Neural progenitor cell (in vitro differentiated cells): ENCODE data around the gene PDILT. TPM values are rescaled to one million over a fixed set of nuclear protein-coding genes. Genes with fewer than 3 reads are reported as not detected.
"Not testable (repeated sequence)": the region's sequence is repeated elsewhere in the genome, so short reads cannot be mapped to it uniquely, and the experiment has no call there.

ENCODE experiments used
- DNase-seq: peaks from one replicate; pipeline ENCODE4 v3.0.0-alpha.2; 2016; ENCODE audit warnings: low spot score
- H2AFZ ChIP-seq: fragments of 200-600 bp; sonication (generic); replicated peaks from 2 replicates; pipeline ENCODE4 v1.6.1; 2016; ENCODE audit warnings: antibody characterized with exemption
- H3F3A ChIP-seq: fragments of 200-600 bp; sonication (generic); 2 replicates; pipeline ENCODE4 v1.6.1; 2016; ENCODE audit warnings: antibody characterized with exemption, low read depth
- H3K27ac ChIP-seq: fragments of 200-600 bp; sonication (generic); 2 replicates; pipeline ENCODE4 v1.5.1; 2016; ENCODE audit warnings: mild to moderate bottlenecking
- H3K27me3 ChIP-seq: fragments of 200-600 bp; sonication (generic); 2 replicates; pipeline ENCODE4 v1.6.1; 2016; ENCODE audit warnings: mild to moderate bottlenecking, moderate library complexity
- H3K36me3 ChIP-seq: fragments of 200-600 bp; sonication (generic); 2 replicates; pipeline ENCODE4 v1.5.1; 2016
- H3K4me1 ChIP-seq: fragments of 200-600 bp; sonication (generic); 2 replicates; pipeline ENCODE4 v1.6.1; 2016; ENCODE audit warnings: mixed run types
- H3K4me2 ChIP-seq: fragments of 200-600 bp; sonication (generic); 2 replicates; pipeline ENCODE4 v1.6.1; 2016
- H3K4me3 ChIP-seq: fragments of 200-600 bp; sonication (generic); 2 replicates; pipeline ENCODE4 v1.5.1; 2016
- H3K79me2 ChIP-seq: fragments of 200-600 bp; sonication (generic); 2 replicates; pipeline ENCODE4 v1.6.1; 2016; ENCODE audit warnings: low read depth
- H3K9ac ChIP-seq: fragments of 200-600 bp; sonication (generic); 2 replicates; pipeline ENCODE4 v1.6.1; 2016
- H3K9me3 ChIP-seq: fragments of 200-600 bp; sonication (generic); 2 replicates; pipeline ENCODE4 v1.5.1; 2016; ENCODE audit warnings: low read depth
- H4K20me1 ChIP-seq: fragments of 200-600 bp; sonication (generic); 2 replicates; pipeline ENCODE4 v1.6.1; 2016; ENCODE audit warnings: low read depth
- H3K27ac Mint-ChIP-seq: 3 replicates; pipeline ENCODE4 v1.8.0; 2021; ENCODE audit warnings: mixed read lengths
- H3K27me3 Mint-ChIP-seq: 2 replicates; pipeline ENCODE4 v1.8.0; 2022; ENCODE audit warnings: low read depth, mild to moderate bottlenecking, inconsistent platforms, moderate library complexity, mixed read lengths; ENCODE audit not compliant: insufficient read depth
- H3K36me3 Mint-ChIP-seq: 3 replicates; pipeline ENCODE4 v1.8.0; 2021; ENCODE audit warnings: mixed read lengths
- H3K4me1 Mint-ChIP-seq: 3 replicates; pipeline ENCODE4 v1.8.0; 2021; ENCODE audit warnings: mixed read lengths
- H3K4me3 Mint-ChIP-seq: 3 replicates; pipeline ENCODE4 v1.8.0; 2021; ENCODE audit warnings: mild to moderate bottlenecking, moderate library complexity, mixed read lengths
- H3K9me3 Mint-ChIP-seq: 3 replicates; pipeline ENCODE4 v1.8.0; 2020; ENCODE audit warnings: mixed read lengths
- EZH2 ChIP-seq: fragments of 200-600 bp; sonication (generic); IDR thresholded peaks from 2 replicates; pipeline ENCODE4 v1.6.1; 2017; ENCODE audit warnings: antibody characterized with exemption, mild to moderate bottlenecking, moderate library complexity
- EZH2phosphoT487 ChIP-seq: fragments of 200-600 bp; sonication (generic); IDR thresholded peaks from 2 replicates; pipeline ENCODE4 v1.6.1; 2017; ENCODE audit warnings: antibody characterized with exemption
- total RNA-seq: library from RNA; depleted of rRNA; stranded (reverse); fragments of >200 nt; gene quantifications from 2 replicates; pipeline ENCODE4 v1.2.3, GENCODE V29; 2015; ENCODE audit warnings: low replicate concordance
- TF ChIP-seq, protein P1 (sequence below): fragments of 200-600 bp; sonication (generic); IDR thresholded peaks from 2 replicates; pipeline ENCODE4 v1.5.1; 2017; ENCODE audit warnings: antibody characterized with exemption, mild to moderate bottlenecking

Gene PDILT
- total RNA-seq, 1 donor from 2014 or later, result not detected

DNA sequence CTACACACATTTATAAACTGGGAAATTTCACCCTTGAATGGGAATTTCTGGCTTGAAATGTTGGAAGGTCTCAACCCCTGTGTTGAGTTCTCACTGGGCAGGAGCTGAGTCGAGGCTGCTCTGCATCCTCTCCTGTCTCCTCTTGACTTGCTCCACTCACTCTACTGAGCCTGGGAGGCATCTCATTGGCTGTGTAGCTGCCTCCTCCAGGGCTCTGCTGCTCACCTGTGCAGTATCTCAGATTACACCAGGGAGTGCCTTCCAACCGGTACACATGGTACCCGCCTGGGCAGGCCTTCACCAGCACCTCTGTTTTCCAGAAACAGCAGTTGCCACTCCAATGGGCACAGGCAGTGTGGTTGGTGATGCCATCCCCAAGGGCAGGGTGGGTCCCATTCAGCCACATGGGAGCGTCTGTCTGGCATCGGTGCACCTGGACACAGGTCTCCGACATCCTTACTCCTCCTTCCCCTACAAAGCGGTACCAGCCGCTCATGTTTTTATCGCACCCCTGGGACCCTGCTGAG, 80.9 kb downstream of the PDILT start:
- H3K27ac ChIP-seq, result no peak overlapping the region
- no peaks in the 10 kb centered on the region for H3K36me3 Mint-ChIP-seq
- H3K9ac ChIP-seq, result no peak overlapping the region
- no peaks in the 10 kb centered on the region for H3K4me1 ChIP-seq
- H4K20me1 ChIP-seq, result no peaks in the 10 kb centered on the region
- no peak overlapping the region for H2AFZ ChIP-seq
- no peak for TF ChIP-seq EZH2phosphoT487
- TF ChIP-seq, protein P1, sequence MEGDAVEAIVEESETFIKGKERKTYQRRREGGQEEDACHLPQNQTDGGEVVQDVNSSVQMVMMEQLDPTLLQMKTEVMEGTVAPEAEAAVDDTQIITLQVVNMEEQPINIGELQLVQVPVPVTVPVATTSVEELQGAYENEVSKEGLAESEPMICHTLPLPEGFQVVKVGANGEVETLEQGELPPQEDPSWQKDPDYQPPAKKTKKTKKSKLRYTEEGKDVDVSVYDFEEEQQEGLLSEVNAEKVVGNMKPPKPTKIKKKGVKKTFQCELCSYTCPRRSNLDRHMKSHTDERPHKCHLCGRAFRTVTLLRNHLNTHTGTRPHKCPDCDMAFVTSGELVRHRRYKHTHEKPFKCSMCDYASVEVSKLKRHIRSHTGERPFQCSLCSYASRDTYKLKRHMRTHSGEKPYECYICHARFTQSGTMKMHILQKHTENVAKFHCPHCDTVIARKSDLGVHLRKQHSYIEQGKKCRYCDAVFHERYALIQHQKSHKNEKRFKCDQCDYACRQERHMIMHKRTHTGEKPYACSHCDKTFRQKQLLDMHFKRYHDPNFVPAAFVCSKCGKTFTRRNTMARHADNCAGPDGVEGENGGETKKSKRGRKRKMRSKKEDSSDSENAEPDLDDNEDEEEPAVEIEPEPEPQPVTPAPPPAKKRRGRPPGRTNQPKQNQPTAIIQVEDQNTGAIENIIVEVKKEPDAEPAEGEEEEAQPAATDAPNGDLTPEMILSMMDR, result no peak
- no peak overlapping the region for H3K4me2 ChIP-seq
- H3K27me3 ChIP-seq, result no peaks in the 10 kb centered on the region
- no peak overlapping the region for H3K27ac Mint-ChIP-seq
- H3K79me2 ChIP-seq, result no peaks in the 10 kb centered on the region
- H3K9me3 Mint-ChIP-seq, result no peaks in the 10 kb centered on the region
- no peaks in the 10 kb centered on the region for H3F3A ChIP-seq
- H3K27me3 Mint-ChIP-seq, result peaks cover 14% of the 10 kb centered on the region
- no peak for DNase-seq
- H3K4me1 Mint-ChIP-seq, result no peaks in the 10 kb centered on the region
- no peak overlapping the region for H3K4me3 Mint-ChIP-seq
- no peaks in the 10 kb centered on the region for H3K9me3 ChIP-seq
- no peaks in the 10 kb centered on the region for H3K36me3 ChIP-seq
- H3K4me3 ChIP-seq, result no peak overlapping the region

GRCh38 chr16:20322696-20323095, 81.8 kb downstream of the PDILT start:
- Histone ChIP-seq H3K79me2 (no peaks in the 10 kb centered on the region), H4K20me1 (no peaks in the 10 kb centered on the region), H3F3A (no peaks in the 10 kb centered on the region), H3K4me1 (no peaks in the 10 kb centered on the region), H3K9me3 (no peaks in the 10 kb centered on the region), H3K27ac (no peak overlapping the region), H3K9ac (no peak overlapping the region), H3K4me3 (no peak overlapping the region), H3K4me2 (no peak overlapping the region), H2AFZ (no peak overlapping the region), H3K27me3 (no peaks in the 10 kb centered on the region), H3K36me3 (no peaks in the 10 kb centered on the region)
- Mint-ChIP-seq H3K4me3 (no peak overlapping the region), H3K36me3 (no peaks in the 10 kb centered on the region), H3K9me3 (no peaks in the 10 kb centered on the region), H3K27me3 (peaks cover 14% of the 10 kb centered on the region), H3K27ac (no peak overlapping the region), H3K4me1 (no peaks in the 10 kb centered on the region)
- no peak for DNase-seq
- TF ChIP-seq EZH2phosphoT487 (no peak), EZH2 (no peak)
- TF ChIP-seq, protein P1, result no peak

GRCh38 chr16:20321671-20322070, 82.9 kb downstream of the PDILT start:
- no peak overlapping the region for H3K27ac ChIP-seq
- peaks cover 14% of the 10 kb centered on the region for H3K27me3 Mint-ChIP-seq
- no peak overlapping the region for H3K27ac Mint-ChIP-seq
- H2AFZ ChIP-seq, result no peak overlapping the region
- H3K9me3 ChIP-seq, result no peaks in the 10 kb centered on the region
- TF ChIP-seq EZH2 (no peak), EZH2phosphoT487 (no peak)
- TF ChIP-seq, protein P1, result no peak
- H3K4me1 ChIP-seq, result no peaks in the 10 kb centered on the region
- no peaks in the 10 kb centered on the region for H3K4me1 Mint-ChIP-seq
- no peak overlapping the region for H3K4me3 ChIP-seq
- no peaks in the 10 kb centered on the region for H3F3A ChIP-seq
- no peaks in the 10 kb centered on the region for H3K36me3 ChIP-seq
- no peak overlapping the region for H3K4me3 Mint-ChIP-seq
- H3K36me3 Mint-ChIP-seq, result no peaks in the 10 kb centered on the region
- no peaks in the 10 kb centered on the region for H4K20me1 ChIP-seq
- no peaks in the 10 kb centered on the region for H3K79me2 ChIP-seq
- H3K4me2 ChIP-seq, result no peak overlapping the region
- H3K27me3 ChIP-seq, result no peaks in the 10 kb centered on the region
- no peak for DNase-seq
- no peak overlapping the region for H3K9ac ChIP-seq
- H3K9me3 Mint-ChIP-seq, result no peaks in the 10 kb centered on the region

DNA sequence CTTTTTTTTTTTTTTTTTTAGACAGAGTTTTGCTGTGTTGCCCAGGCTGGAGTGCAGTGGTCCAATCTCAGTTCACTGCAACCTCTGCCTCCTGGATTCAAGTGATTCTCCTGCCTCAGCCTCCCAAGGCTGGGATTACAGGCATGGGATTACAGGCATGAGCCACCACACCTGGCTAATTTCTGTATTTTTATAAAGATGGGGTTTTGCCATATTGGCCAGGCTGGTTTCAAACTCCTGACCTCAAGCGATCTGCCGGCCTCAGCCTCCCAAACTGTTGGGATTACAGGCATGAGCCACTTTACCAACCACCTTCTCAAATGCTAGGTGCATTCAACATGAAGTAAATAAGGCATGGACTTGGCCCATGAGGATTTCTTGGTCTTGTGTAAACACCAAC, 83.5 kb downstream of the PDILT start:
- not testable (repeated sequence) for H3K9me3 Mint-ChIP-seq, H3K4me3 ChIP-seq, H3K36me3 ChIP-seq, H3K27ac Mint-ChIP-seq, DNase-seq, H3K9ac ChIP-seq, H3K36me3 Mint-ChIP-seq, H4K20me1 ChIP-seq, H2AFZ ChIP-seq, H3K4me1 Mint-ChIP-seq, H3K4me1 ChIP-seq, H3K4me3 Mint-ChIP-seq, H3K9me3 ChIP-seq, H3K27me3 ChIP-seq, H3K4me2 ChIP-seq, H3F3A ChIP-seq, H3K79me2 ChIP-seq, H3K27ac ChIP-seq
- H3K27me3 Mint-ChIP-seq, result peaks cover 14% of the 10 kb centered on the region
